Endometrial microvascular endothelial cells (primary cell): ENCODE measurements around the gene MKS1. TPM values are rescaled to one million over a fixed set of nuclear protein-coding genes. Genes with fewer than 3 reads are reported as not detected.

Experiments
- in situ Hi-C: cut with HindIII; loops from 2 replicates; pipeline ENCODE4 v1.10.0; 2017; ENCODE audit warnings: low sequenced_read_pairs, low pct_unique_long_range_greater_than_20kb; ENCODE audit errors: inconsistent ontology term
- total RNA-seq: library from RNA; depleted of rRNA; stranded (reverse); fragments of >200 nt; gene quantifications from one replicate; pipeline ENCODE4 v1.2.3, GENCODE V29; 2015; ENCODE audit errors: inconsistent ontology term

MKS1 gene
- total RNA-seq, 1 donor from 2014 or later: 15.9 TPM

DNA sequence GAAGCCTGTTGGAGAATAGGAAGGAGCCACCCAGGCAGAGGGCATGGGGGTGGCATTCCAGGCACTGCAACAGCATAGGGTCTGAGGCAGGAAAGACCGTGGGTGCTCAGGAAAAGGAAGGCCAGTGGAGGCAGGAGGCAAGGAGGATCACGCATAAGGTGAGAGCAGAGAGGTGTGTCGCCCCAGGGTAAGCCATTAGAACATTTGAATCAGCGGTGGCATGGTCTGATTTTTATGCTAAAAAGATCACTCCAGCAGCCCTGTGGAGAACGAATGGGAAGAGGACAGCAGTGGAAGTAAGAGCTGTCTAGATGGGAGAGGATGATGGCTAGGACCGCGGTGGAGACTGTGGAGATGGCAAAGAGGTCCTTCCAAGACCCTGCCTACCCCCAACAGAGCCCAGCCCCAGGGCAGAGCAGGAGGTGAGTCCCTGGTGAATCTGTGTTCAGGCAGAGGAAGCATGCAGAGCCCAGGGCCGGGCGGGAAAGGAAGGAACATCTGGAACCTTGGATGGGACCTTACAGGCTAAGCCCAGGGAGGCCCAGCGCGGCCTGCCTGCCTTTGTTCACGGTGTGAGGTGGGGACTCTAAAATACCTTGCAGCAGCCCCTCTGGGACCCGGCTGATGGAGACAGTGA is 27.2 kb upstream of the MKS1 start:
- in situ Hi-C loops: no loop called here

GRCh38 chr17:58245428-58246103 is 26.5 kb upstream of the MKS1 start:
- in situ Hi-C loops: no loop called here

GRCh38 chr17:58244963-58245362 is 25.9 kb upstream of the MKS1 start:
- in situ Hi-C loops: no loop called here

DNA sequence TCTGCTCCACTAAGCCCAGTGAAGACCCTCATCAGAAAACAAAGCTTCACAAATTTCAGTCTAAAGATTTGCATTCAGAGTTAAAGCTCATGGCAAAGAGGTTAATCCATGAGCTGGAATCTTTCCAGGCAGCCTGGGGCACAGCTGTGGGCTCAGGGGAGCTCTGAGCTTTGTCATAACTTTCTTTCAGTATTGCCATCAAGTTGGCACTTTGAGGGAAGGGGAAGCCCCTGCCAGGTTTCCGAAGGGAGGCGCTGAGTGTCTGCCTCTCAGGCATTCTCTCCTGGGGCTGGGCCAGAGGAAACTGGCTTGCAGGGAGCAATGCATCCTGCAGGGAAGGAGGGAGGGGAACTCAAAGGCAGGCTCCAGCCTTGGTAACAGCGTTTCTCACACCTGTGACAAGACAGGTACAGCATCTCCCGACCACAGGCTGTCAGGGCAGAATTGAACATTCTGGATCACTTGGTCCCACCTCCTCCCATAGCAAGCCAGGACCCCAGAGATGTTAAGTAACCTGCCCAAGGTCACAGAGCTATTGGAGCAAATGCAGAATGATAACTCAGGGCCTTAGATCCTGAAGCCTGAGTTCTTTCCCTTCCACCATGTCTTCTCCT is 23.2 kb upstream of the MKS1 start:
- in situ Hi-C loops: no loop called here

- in situ Hi-C loops: no loop called here
Measured at GRCh38 chr17:58239987-58240386, 20.9 kb upstream of the MKS1 start.

GRCh38 chr17:58238147-58238634 is 19.1 kb upstream of the MKS1 start, which contains the start of gene LPO:
LPO (plus strand) TSS chr17:58238584; CDS start chr17:58242980, 4,396 bp downstream.
- in situ Hi-C loops: no loop called here

DNA sequence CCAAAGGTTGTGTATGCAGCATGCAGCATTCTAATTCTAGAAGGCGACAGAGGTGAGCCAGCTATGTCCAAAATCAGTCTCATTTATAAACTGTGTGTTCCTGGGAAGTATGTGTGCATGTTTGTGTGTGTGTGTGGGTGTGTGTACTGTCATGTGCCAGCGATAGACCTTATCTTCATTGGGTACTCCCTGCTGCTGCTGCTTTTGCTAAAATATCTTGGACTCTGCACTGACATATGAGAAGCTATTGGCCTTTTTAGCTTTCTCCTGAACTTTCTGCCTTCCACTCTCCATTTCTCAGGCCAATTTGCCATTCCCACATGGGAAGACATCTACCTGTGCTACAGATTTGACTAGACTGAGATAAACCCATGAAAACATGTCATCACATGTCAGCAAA is 17.3 kb upstream of the MKS1 start:
- in situ Hi-C loops: no loop called here

DNA sequence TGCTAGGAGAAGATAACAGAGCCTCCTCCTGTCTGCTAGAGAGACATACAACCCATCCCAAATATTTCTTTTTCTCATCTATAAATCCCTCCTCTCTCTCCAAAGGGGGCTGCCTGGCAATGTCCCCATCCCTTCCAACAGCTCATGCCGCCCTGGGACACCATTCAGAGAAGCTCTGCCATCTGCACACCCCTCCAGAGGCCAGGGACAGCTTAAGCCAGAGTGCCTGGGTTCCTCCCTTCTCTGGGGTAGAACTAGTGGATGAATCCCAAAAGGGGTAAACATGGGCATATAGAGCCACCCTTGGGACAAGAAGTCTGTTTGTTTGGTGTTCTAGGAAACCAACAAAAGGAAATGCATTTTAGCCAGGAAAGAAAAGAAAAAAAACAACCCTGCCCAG is 16.8 kb upstream of the MKS1 start:
- in situ Hi-C loops: no loop called here

- in situ Hi-C loops: no loop called here
Measured at GRCh38 chr17:58234512-58234911, 15.5 kb upstream of the MKS1 start.

GRCh38 chr17:58233543-58233942 is 14.5 kb upstream of the MKS1 start:
- in situ Hi-C loops: no loop called here

DNA sequence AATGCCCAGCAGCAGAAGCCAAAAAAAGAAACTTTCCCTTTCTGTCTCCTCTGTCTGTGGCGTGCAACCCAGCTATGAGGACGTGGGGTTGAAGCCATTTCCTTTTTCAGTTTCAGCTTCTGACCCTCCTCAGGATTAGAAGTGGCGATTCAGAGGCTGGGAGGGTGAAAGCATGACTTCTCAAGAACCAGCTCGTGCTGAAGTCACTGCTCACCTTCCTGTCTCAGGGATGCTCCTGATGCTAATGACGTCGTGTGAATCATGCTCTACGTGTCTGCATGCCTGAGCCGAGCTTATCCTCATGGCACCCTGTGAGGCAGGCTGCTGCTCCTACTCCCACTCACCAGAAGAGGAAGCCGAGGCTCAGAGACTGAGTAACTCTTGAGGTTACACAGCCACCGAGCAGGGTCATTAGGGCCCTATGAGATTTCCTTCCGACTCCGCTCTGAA is 13.7 kb upstream of the MKS1 start:
- in situ Hi-C loops: no loop called here

GRCh38 chr17:58231641-58232040 is 12.6 kb upstream of the MKS1 start:
- in situ Hi-C loops: no loop called here

DNA sequence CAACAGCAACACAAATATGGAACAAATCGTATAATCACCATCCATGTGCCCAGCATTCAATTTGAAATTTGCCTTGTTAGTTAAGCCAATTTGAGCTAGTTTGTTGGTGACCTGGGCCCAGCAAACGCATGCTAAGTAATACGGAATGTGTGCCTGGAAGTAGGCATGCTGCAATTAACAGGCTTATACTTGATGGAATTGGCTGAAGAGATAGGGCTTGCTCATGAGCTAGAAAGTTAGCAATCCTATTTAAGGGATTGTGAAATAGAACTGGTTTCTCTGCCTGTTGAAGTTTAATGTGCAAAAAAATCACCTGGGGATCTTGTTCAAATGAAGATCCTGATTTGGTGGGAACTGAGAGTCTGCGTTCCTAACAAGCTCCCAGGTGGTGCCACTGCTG is 10.8 kb upstream of the MKS1 start:
- in situ Hi-C loops: no loop called here

DNA sequence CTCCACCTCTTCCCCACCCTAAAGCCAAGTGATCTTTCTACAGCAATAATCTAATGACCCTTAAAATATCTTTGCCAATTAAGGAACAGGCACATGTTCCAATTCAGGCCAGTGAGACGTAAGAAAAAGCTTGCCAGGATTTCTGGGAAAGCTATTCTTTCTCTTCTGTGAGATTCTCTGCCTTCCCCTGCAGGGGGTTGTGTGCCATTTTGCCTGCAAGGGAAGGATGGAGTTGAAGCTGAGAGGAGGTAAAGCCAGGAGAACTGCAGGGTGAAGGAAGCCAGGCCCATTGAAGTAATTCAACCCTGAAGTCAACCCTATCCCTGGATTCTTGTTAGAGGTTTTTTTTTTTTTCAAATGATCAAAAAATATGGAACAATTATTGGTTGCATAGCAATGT is 10.3 kb upstream of the MKS1 start:
- in situ Hi-C loops: no loop called here

GRCh38 chr17:58228679-58229078 is 9.6 kb upstream of the MKS1 start:
- in situ Hi-C loops: no loop called here

- in situ Hi-C loops: no loop called here
Measured at GRCh38 chr17:58227733-58228132, 8.7 kb upstream of the MKS1 start.

DNA sequence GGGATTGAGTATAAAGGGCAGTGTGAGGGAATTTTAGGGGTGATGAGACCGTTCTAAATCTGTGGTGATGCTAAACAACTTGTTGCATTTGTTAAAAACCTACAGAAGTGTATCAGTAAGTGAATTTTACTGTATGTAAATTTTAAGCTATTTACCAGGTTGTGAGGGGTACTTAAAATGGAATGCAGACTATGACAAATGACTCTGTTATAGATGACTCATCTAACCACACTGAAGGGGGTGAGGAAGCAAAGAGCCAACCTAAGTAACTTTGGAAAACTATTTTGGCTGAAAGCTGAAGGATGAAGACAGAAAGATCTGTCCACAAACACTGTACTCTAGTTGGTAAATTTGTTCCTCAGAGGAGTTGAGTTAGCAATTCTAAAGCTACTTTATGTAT is 5.3 kb upstream of the MKS1 start:
- in situ Hi-C loops: no loop called here

GRCh38 chr17:58219789-58220183 is 731 bp upstream of the MKS1 start:
- in situ Hi-C loops: no loop called here

DNA sequence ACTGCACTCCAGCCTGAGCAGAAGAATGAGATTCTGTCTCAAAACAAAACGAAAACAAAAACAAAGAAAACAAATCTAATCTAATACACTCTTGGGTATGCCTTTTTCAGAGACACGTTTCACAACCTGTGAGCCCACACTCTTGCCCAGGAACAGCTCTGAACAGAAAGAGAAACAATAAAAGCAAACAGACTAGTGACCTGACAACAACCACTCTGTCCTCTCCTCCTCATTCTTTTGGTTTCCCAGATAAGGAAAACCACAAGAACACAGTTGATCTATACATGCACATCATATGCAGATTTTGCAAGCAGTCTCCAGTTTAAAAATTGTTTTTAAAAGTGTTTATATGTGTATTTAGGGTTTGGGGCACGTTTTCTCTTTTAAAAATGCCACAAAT is 1.3 kb downstream of the MKS1 start:
- in situ Hi-C loops: no loop called here

DNA sequence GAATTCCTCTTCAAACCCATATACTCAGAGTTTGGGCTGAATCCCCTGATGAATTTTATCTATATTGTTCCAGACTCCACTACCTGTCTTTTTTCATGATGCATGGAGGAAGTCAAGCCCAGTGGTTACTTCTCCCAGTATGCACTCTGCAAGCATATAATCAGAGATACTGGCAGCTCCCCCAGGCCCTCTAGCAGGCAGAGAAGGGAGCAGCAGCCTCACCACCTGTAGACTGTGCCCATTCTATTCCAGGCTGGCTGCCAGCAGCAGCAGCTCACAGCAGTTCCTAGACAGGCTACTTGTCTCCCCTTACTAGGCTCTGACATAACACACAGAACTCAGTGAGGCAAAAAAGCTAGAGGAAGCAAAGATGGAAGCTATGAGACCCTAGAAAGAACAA is 3.4 kb downstream of the MKS1 start:
- in situ Hi-C loops: no loop called here
